ENCODE measurements around the gene CPED1.
"Not testable (repeated sequence)": the region's sequence is repeated elsewhere in the genome, so short reads cannot be mapped to it uniquely, and the experiment has no call there.

Gene CPED1

DNA sequence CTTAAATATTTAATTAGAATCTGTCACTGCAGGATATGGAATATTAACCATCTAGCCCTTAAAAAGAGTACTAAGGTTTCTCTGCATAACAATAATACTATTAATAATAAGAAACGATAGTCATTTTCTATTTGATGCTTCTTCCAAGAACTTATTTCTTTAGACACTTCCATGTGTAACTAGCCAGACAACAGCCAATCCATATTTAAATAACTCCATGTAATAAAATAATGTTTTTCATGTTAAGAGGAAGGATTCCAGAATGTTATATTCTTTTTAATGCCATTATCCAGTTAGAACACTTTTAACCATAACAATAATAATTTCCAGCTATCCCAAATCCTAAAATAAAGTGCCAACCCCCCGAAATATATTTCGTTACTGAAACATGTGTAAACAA lies 170.2 kb downstream of the CPED1 start:
- no peak for FAIRE-seq

DNA sequence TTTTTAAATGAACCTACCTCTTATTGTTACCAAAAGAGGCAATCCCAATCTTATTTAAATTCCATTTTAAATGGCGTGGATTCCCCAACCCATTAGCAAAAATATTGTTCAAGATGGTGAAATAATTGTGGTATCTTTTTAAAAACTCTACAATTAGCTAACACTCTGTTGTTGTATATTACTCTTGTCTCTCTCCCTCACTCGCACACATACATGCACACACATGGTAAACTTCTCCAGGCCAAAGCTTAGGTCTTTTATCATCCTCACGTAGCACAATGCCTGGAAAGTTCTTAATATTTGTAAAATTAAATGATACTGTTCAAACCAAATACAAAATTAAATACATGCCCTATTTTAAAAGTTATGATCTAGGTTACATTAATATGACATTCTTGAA lies 171.0 kb downstream of the CPED1 start:
- no peak for FAIRE-seq

DNA sequence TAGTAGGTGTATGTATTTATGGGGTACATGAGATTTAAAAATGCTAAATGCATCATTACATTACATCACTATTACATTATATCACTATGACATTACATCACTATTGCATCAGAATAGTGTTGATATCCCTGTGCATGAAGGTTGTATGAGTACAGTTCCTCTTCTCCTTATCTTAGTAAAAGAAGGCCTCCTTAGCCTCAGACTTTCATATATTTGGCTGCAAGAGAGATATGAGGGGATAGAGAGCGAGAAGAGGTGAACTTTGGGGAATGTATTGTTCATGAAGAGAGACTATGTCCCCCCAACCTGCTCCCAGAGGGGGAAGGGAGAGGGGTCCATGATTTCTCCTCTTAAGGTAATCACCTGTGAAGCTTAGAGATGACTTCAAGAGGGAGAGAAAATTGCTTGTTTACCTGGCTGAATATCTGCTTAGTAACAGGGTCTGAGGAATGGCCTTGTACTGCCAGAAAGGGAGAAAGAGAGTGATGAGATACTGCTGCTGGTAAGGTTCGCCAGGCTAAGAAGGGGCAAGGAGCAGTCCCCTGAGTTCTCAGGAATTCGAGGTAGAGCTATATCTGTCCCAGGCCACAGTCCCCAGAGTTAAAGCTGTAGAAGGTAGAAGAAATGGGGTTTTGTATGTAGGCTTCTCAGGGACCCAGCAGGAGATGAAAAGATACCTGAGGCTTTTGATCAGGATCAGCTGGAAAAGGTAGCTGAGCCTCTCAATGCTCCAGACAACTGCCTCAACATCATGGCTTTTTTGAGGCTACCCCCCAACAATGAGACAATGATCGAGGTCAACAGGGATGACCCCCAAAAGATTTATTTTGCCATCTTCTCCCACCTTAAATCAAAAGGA lies 171.9 kb downstream of the CPED1 start:
- no peak for FAIRE-seq

DNA sequence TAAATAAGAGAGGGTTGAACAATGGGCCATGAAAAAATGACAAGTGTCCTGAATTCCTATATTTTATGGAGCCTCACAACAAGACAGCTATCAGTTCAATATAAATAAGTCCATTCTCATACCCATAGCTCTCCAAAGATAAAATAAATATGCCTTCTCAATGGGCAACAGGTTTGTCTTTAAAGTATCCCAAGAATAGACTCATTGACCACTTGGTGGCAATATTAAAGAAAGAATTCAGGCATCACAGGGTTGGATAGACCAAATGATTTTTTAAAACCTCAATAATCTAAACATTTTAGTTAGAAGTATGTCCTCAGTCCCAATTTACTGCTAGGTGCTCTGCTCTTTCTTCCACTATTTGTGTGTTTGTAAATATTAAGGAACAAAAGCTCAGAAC lies 175.2 kb downstream of the CPED1 start:
- FAIRE-seq, result no peak

DNA sequence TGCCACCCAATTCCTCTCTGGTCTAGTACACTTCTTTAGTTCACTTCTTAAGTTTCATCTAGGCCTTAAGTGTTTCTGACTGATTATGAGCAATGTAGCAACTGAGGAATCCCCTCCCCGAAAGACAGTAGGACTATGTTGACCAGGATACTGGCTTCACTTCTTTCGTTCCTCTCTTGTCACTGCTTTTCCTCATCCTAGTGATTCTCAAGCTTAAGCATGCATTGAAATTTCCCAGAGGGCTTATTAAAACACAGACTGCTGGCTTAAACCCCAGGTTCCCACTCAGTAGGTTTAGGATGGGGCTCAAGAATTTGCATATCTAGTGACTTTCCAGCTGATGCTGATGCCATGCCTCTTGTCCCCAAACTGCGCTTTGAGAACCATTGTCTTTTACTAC lies 175.7 kb downstream of the CPED1 start:
- no peak for FAIRE-seq

DNA sequence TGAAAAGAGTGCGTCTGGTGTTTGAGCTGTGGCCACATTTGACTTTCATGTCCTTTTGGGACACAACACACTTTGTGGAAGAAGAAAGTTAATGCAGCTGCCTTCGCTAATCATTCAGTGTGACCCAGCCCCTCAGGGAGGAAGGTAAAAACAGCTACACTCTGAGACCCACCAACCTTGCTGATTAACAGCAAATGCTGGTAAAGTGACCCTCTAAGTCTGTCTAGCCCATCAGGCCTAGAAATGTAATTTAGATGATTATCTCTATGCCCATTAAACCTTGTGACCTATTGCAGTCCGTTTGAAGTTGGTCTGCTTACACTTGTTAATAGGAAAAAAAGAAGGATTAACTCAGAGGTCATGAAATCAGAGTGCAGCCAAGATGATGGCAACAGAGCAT lies 178.4 kb downstream of the CPED1 start:
- no peak for FAIRE-seq

DNA sequence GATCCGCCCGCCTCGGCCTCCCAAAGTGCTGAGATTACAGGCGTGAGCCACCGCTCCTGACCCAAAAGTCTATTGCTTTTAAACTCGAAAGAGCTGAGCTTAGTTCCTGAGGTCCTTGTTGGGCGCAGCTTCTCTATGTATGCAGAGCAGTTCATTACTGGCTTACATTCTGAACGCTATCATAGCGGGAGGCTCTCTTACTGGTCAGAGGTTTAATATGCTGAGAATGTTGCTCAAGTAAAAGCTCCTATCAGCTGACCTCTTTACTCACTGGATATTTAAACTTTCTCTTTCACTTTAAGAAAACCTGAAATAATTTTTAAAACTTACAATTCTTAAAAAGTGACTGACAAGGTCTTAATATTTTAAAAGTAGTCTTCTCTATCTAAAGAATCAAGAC lies 179.5 kb downstream of the CPED1 start:
- FAIRE-seq, result no peak

DNA sequence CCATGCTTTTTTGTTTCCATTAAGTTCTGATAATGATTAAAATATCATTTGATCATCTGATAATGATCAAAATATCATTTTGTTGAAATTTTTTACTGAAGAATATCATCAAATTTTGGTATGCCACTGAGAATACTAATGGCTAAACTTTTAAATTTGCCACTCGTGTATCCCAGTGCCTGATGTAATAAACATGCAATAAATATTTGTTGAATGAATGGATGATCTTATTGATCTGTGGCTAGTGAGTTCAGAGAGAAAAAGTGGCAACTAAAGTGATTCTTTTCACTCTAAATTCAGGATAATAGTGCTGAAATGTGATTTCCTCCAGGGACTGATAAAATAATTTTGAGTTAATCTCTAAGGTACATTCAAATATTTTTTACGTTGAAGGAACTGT lies 181.0 kb downstream of the CPED1 start:
- no peak for FAIRE-seq

DNA sequence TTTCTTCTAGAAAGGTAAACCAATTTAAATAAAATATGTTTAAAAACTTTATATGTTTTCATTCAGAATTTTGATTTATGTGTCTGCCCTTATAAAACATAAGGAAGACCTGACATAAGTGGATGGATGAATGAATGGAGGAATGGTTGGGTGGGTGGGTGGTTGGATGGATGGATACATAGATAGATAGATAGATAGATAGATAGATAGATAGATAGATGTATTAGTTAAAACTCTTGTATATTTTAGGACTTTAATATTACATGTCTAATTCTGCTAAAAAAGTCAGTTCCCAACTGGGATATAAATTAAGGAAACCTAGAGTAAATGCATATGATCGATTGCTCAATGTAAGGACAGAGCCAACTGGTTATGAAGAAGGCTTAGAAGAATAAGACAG lies 184.0 kb downstream of the CPED1 start:
- no peak for FAIRE-seq

DNA sequence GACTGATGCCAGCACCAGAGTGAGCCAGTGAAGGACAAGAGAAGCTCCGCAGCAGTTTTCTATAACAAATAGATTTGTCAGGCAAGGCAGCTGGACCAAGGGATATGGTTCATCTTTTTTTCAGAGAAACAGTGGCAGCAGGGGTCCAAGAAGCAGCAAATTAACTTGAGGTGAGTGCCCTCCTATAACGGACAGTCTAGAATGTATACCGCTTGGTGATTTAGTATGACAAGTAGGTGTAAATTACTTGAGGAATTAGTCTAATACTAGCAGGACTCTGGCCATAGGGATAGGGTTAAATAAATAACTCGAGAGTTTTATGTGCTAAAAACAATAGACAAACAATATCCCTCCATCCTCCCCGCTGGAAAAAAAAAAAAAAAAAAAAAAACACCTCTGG lies 187.3 kb downstream of the CPED1 start:
- no peak for FAIRE-seq

DNA sequence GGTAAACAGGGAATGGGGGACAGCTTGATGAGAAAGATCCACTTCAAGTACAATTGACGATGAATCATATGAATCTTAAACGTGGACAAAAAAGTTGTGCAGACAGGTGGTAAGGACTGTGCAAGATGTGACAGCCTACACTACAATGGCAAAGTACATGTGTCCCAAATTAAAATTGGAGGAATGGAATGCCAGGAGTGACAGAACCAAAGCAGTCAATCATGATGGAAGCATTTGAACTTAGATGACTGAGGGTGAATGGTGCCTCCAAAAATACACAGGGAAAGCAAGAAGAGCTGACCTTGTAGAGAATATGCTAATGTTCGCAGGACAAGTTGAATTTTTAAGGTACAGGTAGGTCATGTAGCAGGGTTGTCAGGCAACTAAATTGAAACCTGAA lies 189.9 kb downstream of the CPED1 start:
- no peak for FAIRE-seq

DNA sequence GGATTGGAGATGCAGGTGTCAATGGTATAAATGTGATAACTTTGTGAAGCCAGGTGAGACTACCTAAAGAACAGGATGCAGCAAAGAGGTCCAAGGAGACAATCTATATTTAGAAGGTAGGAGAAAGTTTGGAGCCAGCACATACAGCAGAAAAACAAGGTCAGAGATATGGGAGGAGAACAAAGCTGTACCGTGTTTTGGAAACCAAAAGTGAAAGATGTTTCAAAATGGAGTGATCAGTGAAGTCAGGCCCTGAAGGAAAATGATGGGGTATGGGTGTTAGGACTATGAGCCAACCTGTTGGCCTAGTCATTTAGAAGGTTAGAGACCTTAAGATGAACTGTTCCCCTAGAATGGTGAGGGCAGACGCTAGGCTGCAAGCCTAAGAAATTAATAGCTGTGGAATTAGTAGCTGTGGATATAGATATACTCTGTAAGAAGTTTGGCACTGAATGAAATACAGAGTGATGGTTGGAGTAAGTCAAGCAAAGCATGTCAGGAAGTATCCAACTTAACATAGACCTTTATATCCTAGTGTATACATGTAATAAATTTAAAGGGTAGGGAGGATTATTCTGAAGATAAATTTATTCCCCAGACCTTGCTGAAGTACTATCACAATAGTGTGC lies 190.5 kb downstream of the CPED1 start:
- no peak for FAIRE-seq

DNA sequence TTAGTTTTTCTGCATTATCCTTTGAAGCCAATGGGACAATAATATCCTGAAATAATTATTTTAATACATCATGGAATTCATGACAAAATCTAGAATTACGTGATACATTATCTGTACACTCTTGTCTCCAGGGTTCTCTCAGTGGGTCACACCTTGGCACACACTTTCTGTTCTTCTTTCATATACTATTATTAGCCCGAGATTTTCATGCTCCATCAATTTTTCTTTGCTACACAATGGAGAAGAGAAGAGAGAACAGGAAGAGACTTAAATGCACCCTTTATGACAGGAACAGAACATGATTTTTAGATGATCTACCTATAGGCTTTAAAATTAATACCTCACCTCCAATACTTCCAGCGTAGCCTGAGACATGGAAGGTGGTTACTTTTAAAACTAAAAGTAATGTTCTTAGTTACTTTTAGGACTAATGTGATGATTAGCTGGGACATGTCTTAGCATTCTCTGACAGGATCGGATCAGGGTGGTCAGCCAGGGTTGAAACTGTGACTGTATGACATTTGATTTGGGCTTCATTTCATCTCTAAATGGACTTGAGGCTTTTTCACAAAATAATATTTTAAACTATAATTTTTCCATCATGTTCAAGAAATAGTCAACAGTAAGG lies 192.0 kb downstream of the CPED1 start:
- FAIRE-seq, result no peak

DNA sequence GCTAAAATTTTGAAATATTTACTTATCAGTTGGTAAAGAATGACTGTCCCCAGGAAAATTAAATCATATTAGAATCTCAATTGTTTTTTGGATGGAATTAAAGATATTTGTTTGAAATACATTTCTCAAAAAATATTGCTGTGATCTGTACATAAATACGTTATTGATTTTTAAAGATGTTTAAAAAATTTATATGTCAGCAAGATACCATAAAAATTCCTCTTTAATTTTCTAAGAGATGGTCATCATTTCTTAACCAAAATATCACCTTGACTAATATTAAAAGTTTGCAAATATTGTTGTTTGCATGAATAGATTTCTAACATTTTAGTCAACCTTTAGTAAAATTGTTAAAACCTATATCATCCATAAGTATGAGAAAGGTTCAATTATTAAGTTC lies 192.8 kb downstream of the CPED1 start:
- no peak for FAIRE-seq

DNA sequence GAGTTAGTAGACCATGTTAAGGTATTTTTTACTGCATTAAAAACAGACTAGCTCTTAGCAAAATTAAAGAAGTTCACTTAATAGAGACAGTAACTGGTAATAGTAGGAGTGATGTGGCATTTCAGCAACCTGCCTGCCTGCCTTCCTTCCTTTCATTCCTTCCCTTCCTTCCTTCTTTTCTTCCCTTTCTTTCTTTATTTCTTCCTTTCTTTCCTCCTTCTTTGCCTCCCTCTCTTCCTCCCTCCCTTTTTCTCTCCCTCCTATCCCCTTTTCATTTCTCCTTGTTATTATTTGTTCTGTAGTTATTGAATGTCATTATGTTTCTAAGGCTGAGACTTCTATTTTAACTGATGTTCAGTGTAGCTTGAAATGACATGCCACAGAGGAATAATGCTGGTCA lies 193.8 kb downstream of the CPED1 start:
- no peak for FAIRE-seq

DNA sequence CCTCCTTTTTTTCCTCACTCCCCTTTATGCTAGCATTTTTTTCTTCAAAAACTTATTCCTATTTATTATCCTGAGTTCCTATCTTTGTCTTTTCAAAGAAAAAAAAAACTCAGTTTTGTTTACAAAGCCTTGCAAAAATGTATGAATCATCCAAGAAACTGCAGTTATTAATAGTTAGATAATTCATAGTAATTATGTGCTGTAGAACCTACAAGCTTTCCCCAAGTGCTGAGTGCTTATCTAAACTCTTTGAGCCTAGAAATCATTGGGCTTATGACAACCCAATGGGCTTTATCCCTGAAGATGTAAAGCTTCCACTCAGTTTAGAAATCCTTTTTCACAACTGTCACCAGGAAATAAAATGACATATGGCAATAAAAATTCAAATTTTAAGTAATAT lies 194.4 kb downstream of the CPED1 start:
- FAIRE-seq, result no peak

DNA sequence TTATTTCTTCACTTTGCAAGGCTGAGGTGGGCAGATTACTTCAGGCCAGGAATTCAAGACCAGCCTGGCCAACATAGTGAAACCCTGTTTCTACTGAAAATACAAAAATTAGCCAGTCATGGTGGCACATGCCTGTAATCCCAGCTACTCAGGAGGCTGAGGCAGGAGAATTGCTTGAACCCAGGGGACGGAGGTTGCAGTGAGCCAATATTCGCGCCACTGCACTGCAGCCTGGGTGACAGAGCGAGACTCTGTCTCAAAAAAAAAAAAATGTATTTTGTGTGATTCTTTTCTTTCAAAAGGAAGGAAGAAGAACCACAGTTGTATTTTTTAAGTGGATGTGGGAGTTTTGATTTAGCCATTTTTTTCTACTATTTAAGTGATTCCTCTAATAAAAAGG lies 195.4 kb downstream of the CPED1 start:
- FAIRE-seq, result not testable (repeated sequence)

DNA sequence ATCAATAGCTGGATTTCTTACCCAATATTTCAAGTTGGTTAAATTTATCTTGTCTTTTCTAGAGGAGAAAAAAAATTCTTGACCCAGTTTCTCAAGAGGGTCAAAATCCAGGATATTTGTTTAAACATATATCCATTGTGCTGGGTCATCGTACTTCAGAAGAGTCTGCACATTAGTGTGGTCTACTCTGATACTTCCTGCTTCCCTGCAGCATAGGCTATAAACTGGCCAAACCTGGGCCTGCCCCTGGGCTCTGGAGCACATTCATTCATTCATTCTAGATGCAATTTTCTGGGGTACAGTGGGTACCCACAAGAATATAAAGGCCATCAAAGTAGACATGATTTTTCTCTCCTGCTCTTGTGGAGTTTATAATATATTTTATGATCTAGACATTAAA lies 198.2 kb downstream of the CPED1 start:
- FAIRE-seq, result no peak

DNA sequence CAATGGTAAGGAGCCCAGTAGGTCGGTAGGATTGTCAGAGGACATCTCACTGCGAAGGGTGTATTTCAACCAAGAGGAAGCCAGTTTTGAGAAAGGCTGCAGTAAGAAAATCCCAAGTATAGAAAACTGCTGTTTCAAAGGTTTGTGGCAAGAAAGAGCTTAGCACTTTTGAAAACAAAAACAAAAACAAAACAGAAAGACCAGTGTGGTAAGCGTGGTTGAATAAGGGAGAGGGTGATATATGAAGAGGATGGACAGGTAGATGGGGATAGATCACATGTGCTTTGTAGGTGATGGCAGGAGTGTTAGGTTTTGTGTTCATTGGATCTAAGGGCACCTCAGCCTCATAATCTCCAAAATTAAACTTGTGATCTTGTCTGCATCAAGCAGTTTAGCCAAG lies 198.7 kb downstream of the CPED1 start:
- no peak for FAIRE-seq

DNA sequence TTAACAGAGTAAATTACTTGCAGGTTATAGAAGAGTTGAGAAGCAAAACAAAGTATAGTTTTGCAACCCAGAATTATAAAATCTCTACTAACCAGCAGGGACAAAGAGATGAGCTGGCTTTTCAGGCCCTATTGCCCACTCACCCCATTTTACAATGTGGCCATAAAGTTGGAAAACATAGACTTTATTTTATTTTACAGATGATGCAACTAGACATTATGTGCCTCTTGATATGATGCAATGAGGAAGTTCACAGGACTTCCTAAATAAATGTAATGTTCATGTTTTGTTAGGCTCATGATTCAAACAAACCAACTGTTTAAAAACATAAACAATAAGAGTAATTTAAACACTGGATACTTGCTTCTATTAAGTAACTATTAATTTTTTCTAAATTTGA lies 199.2 kb downstream of the CPED1 start:
- FAIRE-seq, result no peak

DNA sequence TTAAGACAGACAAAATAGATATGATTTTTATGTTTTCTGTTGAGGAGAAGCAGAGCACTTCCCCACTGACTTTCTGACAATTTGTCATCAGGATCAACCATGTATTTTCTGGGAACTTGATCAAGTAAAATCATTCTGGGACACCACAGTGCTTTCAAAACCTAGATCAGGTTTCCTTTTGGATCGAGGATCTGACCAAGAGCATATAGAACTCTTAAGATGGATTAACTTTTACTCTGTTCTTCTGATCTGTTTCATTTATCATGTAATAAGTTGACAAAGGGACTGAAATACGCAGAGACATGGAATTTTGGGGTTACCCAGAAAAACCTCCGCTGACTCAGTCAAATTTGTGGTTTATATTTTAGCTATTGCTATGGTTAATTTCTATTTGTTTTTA lies 204.3 kb downstream of the CPED1 start:
- FAIRE-seq, result no peak

DNA sequence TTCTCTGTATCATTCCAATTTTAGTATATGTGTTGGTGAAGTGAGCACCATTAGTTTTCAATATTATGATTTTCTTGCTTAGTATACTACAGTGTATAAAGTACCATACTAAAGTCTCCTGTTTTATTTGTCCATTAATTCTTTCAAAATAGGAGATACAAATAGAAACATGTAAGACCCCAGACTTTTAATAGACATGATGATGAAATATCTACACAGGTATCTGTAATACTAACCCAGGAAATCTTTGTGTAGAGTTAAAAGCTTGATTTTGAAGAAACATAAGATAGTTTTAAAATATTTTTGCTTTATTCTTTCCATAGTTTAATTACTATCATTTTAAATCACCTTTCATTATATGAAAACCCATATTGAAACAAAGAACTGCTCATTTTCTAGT lies 206.5 kb downstream of the CPED1 start:
- no peak for FAIRE-seq

DNA sequence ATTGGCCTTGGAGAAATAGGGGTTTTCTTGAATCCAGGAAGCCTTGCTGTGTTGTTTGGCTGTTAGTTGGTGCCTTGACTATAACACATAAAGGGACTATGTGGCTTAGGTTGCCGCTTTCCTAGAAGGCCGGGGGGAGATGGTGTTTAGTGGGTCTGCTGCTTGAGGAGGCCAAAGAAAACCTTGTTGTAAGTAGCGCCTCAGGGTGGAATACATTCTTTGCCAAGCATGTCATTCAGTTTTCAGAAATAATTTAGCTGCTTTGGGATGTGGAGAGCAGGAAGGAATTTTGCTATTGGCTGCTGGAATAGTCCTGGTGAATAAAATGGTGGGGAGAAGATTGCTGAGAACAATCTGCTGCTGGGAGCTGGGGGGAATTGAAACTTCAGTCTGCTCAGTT lies 207.4 kb downstream of the CPED1 start:
- FAIRE-seq, result no peak

DNA sequence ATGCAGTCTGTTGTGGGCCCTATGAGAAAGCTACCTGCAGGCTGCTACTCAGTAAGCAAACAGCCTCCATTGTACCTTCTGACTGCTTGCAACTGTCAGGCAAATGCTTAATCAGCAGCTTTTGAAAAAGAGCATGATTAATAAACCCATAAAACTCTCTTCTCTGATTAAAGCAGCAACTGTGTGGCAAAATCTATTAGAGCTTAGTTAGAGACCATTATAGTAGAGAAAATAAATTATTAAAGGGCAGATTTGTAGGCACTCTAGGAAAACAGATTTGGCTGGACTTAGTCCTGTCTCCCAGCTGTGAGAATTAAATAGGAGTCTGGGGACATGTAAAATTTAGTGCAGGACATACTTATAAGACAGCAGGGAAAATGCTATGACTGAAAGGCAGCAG lies 207.8 kb downstream of the CPED1 start:
- FAIRE-seq, result no peak
